HEK293 (cell line): ENCODE data around the gene RASL10A.

ENCODE experiments used
- CTCF ChIA-PET: fragments of 350-600 bp; formaldehyde crosslinking; extraction: SDS; loops from one replicate; lab custom pipeline; 2021; ENCODE audit warnings: antibody characterized with exemption; lab: Yijun Ruan, JAX
- POLR2A ChIA-PET: fragments of 300-600 bp; formaldehyde crosslinking; extraction: SDS; loops from one replicate; lab custom pipeline; 2020; ENCODE audit warnings: antibody characterized with exemption, inconsistent platforms; lab: Yijun Ruan, JAX
- H3K27ac ChIP-seq: fragments of 200-500 bp; sonication (Bioruptor generic); 2 replicates; pipeline ENCODE4 v1.5.1; 2014; ENCODE audit warnings: low read depth, low read length, control low read depth, inconsistent platforms; ENCODE audit errors: extremely low read depth
- H3K36me3 ChIP-seq, 2 experiments: fragments of 200-500 bp in 1 of 2; sonication (Bioruptor generic) in 1 of 2; 1 replicate in 1 of 2; 2 replicates in 1 of 2; pipeline ENCODE4 v1.5.1; 2014 to 2017; ENCODE audit warnings: inconsistent platforms in 2 of 2, low read length in 2 of 2; ENCODE audit not compliant: control insufficient read depth in 2 of 2, insufficient read depth in 1 of 2
- H3K4me1 ChIP-seq: fragments of 200-500 bp; sonication (Bioruptor generic); 2 replicates; pipeline ENCODE4 v1.5.1; 2014; ENCODE audit warnings: mild to moderate bottlenecking, low read length, inconsistent platforms; ENCODE audit not compliant: control insufficient read depth, insufficient read depth
- H3K4me3 ChIP-seq: 2 replicates; pipeline ENCODE4 v1.5.1; 2011; ENCODE audit warnings: low read depth, mild to moderate bottlenecking, control low read depth, low read length, moderate library complexity
- H3K9me3 ChIP-seq: fragments of 200-500 bp; sonication (Bioruptor generic); 2 replicates; pipeline ENCODE4 v1.5.1; 2014; ENCODE audit warnings: low read depth, low read length, inconsistent platforms; ENCODE audit not compliant: control insufficient read depth, insufficient read depth
- HIC1 ChIP-seq: fragments of 450-650 bp; formaldehyde crosslinking; IDR thresholded peaks from 2 replicates; pipeline ENCODE4 v1.5.1; 2016; ENCODE audit warnings: missing biosample characterization, missing genetic modification characterization
- HOXC10 ChIP-seq: sonication (generic); formaldehyde crosslinking; IDR thresholded peaks from 2 replicates; pipeline ENCODE4 v1.8.1; 2023; ENCODE audit warnings: mild to moderate bottlenecking, missing genetic modification reagents
- SCRT1 ChIP-seq: fragments of 450-650 bp; formaldehyde crosslinking; IDR thresholded peaks from 2 replicates; pipeline ENCODE4 v1.5.1; 2016; ENCODE audit warnings: missing biosample characterization, missing genetic modification characterization, borderline replicate concordance
- SCRT2 ChIP-seq: fragments of 450-650 bp; formaldehyde crosslinking; IDR thresholded peaks from 2 replicates; pipeline ENCODE4 v1.5.1; 2016; ENCODE audit warnings: missing biosample characterization, missing genetic modification characterization
- ZBTB44 ChIP-seq: fragments of 450-650 bp; IDR thresholded peaks from 2 replicates; pipeline ENCODE4 v1.5.1; 2018; ENCODE audit warnings: missing biosample characterization, mild to moderate bottlenecking, missing genetic modification characterization
- ZBTB6 ChIP-seq: fragments of 450-650 bp; formaldehyde crosslinking; IDR thresholded peaks from 2 replicates; pipeline ENCODE4 v1.5.1; 2017; ENCODE audit warnings: missing biosample characterization, missing genetic modification characterization
- ZBTB8A ChIP-seq: fragments of 450-650 bp; formaldehyde crosslinking; IDR thresholded peaks from 2 replicates; pipeline ENCODE4 v1.5.1; 2016; ENCODE audit warnings: missing biosample characterization, missing genetic modification characterization
- ZFP41 ChIP-seq: fragments of 450-650 bp; formaldehyde crosslinking; IDR thresholded peaks from 2 replicates; pipeline ENCODE4 v1.5.1; 2016; ENCODE audit warnings: missing biosample characterization, missing genetic modification characterization, borderline replicate concordance
- ZNF18 ChIP-seq: fragments of 450-650 bp; formaldehyde crosslinking; IDR thresholded peaks from 2 replicates; pipeline ENCODE4 v1.5.1; 2016; ENCODE audit warnings: missing biosample characterization, missing genetic modification characterization
- ZNF324 ChIP-seq: fragments of 450-650 bp; formaldehyde crosslinking; IDR thresholded peaks from 2 replicates; pipeline ENCODE4 v1.5.1; 2016; ENCODE audit warnings: missing biosample characterization, missing genetic modification characterization
- ZNF426 ChIP-seq: fragments of 450-650 bp; formaldehyde crosslinking; IDR thresholded peaks from 2 replicates; pipeline ENCODE4 v1.5.1; 2017; ENCODE audit warnings: missing biosample characterization, missing genetic modification characterization, mild to moderate bottlenecking, inconsistent platforms, moderate library complexity
- ZSCAN5A ChIP-seq: fragments of 450-650 bp; formaldehyde crosslinking; IDR thresholded peaks from 2 replicates; pipeline ENCODE4 v1.5.1; 2016; ENCODE audit warnings: missing biosample characterization, missing genetic modification characterization

Gene RASL10A

GRCh38 chr22:29306175-29306834 is 9.2 kb downstream of the RASL10A start, which contains the start of gene GAS2L1 (continued):
- TF ChIP-seq ZBTB44 (tag by site-specific recombination) = 0 out of 2 replicates have a peak, but pooled peaks have one; percentile 61
- peak; percentile 50 for TF ChIP-seq ZBTB8A (tag by site-specific recombination)
- peak; percentile 92 for TF ChIP-seq HIC1
- no peak for TF ChIP-seq ZBTB6

GRCh38 chr22:29305836-29306174 is 9.7 kb downstream of the RASL10A start:
- TF ChIP-seq ZSCAN5A (tag by site-specific recombination) (0 out of 2 replicates have a peak, but pooled peaks have one; percentile 6), SCRT1 (tag by site-specific recombination) (no peak), ZNF426 (tag by site-specific recombination) (no peak), ZFP41 (tag by site-specific recombination) (no peak), HOXC10 (no peak), ZNF324 (tag by site-specific recombination) (no peak), ZNF18 (no peak), SCRT2 (0 out of 2 replicates have a peak, but pooled peaks have one; percentile 11)

More at GRCh38 chr22:29305836-29306174, 9.7 kb downstream of the RASL10A start:
- CTCF ChIA-PET = interaction anchor here (0.5 to 1.9 kb wide), 10 partner anchors 9 to 1816 kb away, joined by 3 to 15 read pairs (median 4); no protein-coding TSS in a partner anchor
- peaks cover 0 to 13% of the 10 kb centered on the region in 2 experiments; a peak in 1 of 3 replicates for H3K36me3 ChIP-seq
- POLR2A ChIA-PET = interaction anchor here (1.1 to 1.9 kb wide), 4 partner anchors 8 to 50 kb away, joined by 3 to 6 read pairs (median 4); partner anchors contain the start of gene RASL10A
- no peaks in the 10 kb centered on the region for H3K9me3 ChIP-seq
- no peak overlapping the region for H3K4me3 ChIP-seq
- H3K4me1 ChIP-seq = peaks cover 2% of the 10 kb centered on the region; the same call in 1 of the 2 replicates
- H3K27ac ChIP-seq = no peak overlapping the region
